Measurements from ENCODE around the gene LRP10.
"Not testable (repeated sequence)": the region's sequence is repeated elsewhere in the genome, so short reads cannot be mapped to it uniquely, and the experiment has no call there.

LRP10 gene

DNA sequence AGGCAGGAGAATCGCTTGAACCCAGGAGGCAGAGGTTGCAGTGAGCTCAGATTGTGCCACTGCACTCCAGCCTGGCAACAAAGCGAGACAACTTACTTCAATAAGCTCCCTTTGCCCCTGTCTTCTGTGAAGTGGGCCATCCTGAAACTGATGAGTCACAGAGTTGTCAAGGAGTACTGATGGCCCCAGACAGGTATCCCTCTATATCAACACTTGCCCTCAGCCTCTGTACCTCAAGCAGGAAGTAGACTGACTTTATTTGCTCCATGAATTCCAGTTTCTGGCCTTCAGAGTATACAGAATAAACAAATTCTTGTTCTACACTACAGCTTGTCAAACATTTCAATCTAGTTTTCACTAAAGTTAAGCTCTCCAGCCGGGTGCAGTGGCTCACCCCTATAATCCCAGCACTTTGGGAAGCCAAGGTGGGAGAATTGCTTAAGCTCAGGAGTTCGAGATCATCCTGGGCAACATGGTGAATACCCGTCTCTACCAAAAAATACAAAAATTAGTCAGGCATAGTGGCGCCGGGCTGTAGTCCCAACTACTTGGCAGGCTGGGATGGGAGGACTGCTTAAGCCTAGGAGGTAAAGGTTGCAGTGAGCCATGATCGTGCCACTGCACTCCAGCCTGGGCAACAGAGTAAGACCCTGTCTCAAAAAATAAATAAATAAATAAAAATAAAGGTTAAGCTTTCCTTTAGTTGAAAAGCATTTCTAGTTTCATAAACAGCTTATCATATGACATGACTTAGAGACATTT is 16.4 kb upstream of the LRP10 start:
- Histone ChIP-seq H4K20me1 (ENCODE audit: low read depth, low read length) (no peaks in the 10 kb centered on the region), H3K36me3 (ENCODE audit: low read length) (no peaks in the 10 kb centered on the region), H2AFZ (ENCODE audit: low read depth, low read length, severe bottlenecking) (no peak overlapping the region), H3K4me3 (ENCODE audit: insufficient read depth, low read length, poor library complexity, severe bottlenecking) (no peak overlapping the region), H3F3A (ENCODE audit: insufficient read depth) (0 out of 2 replicates have a peak, but pooled peaks cover 3% of the 10 kb centered on the region), H3K79me2 (ENCODE audit: insufficient read depth, low read length) (no peaks in the 10 kb centered on the region), H3K27me3 (ENCODE audit: low read length) (no peaks in the 10 kb centered on the region), H3K4me2 (ENCODE audit: low read depth, low read length, poor library complexity, severe bottlenecking) (no peak overlapping the region), H3K9me3 (ENCODE audit: insufficient read depth, low read length) (no peaks in the 10 kb centered on the region), H3K27ac (ENCODE audit: low read depth, low read length) (no peak overlapping the region), H3K9me2 (replicated peaks; ENCODE audit: insufficient read depth, low read length) (no peaks in the 10 kb centered on the region), H3K9ac (ENCODE audit: low read length) (no peak overlapping the region)
- TF ChIP-seq EZH2phosphoT487 (conservative IDR thresholded peaks at IDR 0.05; ENCODE audit: low read length) = no peak
- TF ChIP-seq, protein P1, sequence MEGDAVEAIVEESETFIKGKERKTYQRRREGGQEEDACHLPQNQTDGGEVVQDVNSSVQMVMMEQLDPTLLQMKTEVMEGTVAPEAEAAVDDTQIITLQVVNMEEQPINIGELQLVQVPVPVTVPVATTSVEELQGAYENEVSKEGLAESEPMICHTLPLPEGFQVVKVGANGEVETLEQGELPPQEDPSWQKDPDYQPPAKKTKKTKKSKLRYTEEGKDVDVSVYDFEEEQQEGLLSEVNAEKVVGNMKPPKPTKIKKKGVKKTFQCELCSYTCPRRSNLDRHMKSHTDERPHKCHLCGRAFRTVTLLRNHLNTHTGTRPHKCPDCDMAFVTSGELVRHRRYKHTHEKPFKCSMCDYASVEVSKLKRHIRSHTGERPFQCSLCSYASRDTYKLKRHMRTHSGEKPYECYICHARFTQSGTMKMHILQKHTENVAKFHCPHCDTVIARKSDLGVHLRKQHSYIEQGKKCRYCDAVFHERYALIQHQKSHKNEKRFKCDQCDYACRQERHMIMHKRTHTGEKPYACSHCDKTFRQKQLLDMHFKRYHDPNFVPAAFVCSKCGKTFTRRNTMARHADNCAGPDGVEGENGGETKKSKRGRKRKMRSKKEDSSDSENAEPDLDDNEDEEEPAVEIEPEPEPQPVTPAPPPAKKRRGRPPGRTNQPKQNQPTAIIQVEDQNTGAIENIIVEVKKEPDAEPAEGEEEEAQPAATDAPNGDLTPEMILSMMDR (IDR thresholded peaks at IDR 0.05; ENCODE audit: insufficient read depth, low read length, poor library complexity, severe bottlenecking) = no peak

DNA sequence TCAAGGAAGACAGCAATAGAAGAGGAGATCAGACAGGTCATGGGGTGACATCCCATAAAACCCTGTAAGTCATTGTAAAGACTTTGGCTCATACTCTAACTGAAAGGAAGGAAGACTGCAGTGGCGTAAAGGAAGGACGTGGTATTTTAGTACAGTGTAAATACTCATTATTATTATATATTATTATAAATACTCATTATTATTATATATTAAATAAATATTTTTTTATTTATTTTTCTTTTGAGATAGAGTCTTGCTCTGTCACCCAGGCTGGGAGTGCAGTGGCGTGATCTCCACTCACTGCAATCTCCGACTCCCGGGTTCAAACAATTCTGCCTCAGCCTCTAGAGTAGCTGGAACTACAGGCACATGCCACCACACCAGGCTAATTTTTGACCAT is 15.1 kb upstream of the LRP10 start:
- Histone ChIP-seq H3K36me3 (ENCODE audit: low read length) (no peaks in the 10 kb centered on the region), H3K27ac (ENCODE audit: low read depth, low read length) (no peak overlapping the region), H3K4me3 (ENCODE audit: insufficient read depth, low read length, poor library complexity, severe bottlenecking) (no peak overlapping the region), H3K9me2 (replicated peaks; ENCODE audit: insufficient read depth, low read length) (no peaks in the 10 kb centered on the region), H3F3A (ENCODE audit: insufficient read depth) (0 out of 2 replicates have a peak, but pooled peaks cover 3% of the 10 kb centered on the region), H4K20me1 (ENCODE audit: low read depth, low read length) (no peaks in the 10 kb centered on the region), H3K9me3 (ENCODE audit: insufficient read depth, low read length) (no peaks in the 10 kb centered on the region), H3K9ac (ENCODE audit: low read length) (no peak overlapping the region), H3K4me2 (ENCODE audit: low read depth, low read length, poor library complexity, severe bottlenecking) (no peak overlapping the region), H3K27me3 (ENCODE audit: low read length) (no peaks in the 10 kb centered on the region), H2AFZ (ENCODE audit: low read depth, low read length, severe bottlenecking) (no peak overlapping the region), H3K79me2 (ENCODE audit: insufficient read depth, low read length) (no peaks in the 10 kb centered on the region)
- TF ChIP-seq EZH2phosphoT487 (conservative IDR thresholded peaks at IDR 0.05; ENCODE audit: low read length) = no peak
- TF ChIP-seq, protein P1 (IDR thresholded peaks at IDR 0.05; ENCODE audit: insufficient read depth, low read length, poor library complexity, severe bottlenecking) = no peak

DNA sequence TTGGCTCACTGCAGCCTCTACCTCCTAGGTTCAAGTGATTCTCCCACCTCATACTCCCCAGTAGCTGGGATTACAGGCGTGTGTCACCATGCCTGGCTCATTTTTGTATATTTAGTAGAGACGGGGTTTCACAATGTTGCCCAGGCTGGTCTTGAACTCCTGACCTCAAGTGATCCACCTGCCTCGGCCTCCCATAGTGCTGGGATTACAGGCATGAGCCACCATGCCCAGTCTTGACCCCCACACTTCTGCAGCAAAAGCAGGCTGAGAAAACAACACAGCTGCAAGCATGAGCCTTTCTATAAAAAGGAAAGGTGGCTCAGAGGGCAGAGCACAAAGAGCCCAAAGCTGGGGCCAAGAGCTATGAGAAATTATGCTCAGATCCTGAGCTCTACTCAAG is 11.2 kb upstream of the LRP10 start:
- not testable (repeated sequence) for H3K27ac ChIP-seq (ENCODE audit: low read depth, low read length); H3K9me2 ChIP-seq (replicated peaks; ENCODE audit: insufficient read depth, low read length); H4K20me1 ChIP-seq (ENCODE audit: low read depth, low read length); H2AFZ ChIP-seq (ENCODE audit: low read depth, low read length, severe bottlenecking); H3K79me2 ChIP-seq (ENCODE audit: insufficient read depth, low read length); H3K9ac ChIP-seq (ENCODE audit: low read length); H3F3A ChIP-seq (ENCODE audit: insufficient read depth); H3K36me3 ChIP-seq (ENCODE audit: low read length); H3K9me3 ChIP-seq (ENCODE audit: insufficient read depth, low read length); H3K27me3 ChIP-seq (ENCODE audit: low read length); H3K4me2 ChIP-seq (ENCODE audit: low read depth, low read length, poor library complexity, severe bottlenecking); H3K4me3 ChIP-seq (ENCODE audit: insufficient read depth, low read length, poor library complexity, severe bottlenecking)

DNA sequence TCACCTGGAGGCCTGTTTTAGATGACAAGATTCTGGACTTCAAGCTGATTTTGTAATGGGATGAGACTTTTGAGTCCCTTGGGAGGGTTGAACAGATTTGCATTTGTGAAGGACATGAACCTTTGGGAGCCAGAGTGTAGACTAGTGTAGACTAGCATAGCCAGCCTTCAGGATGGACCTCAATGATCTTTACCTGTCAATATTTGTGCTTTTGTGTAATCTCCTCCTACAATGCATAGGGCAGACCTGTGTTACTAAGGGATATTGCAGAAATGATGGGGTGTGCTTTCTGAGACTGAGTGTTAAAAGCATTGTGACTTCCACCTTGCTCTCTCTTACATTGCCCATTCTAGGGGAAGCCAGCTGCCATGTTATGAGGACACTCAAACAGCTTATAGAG is 9.9 kb upstream of the LRP10 start:
- H4K20me1 ChIP-seq (ENCODE audit: low read depth, low read length) = no peaks in the 10 kb centered on the region
- no peaks in the 10 kb centered on the region for H3K36me3 ChIP-seq (ENCODE audit: low read length)
- H3F3A ChIP-seq (ENCODE audit: insufficient read depth) = no peaks in the 10 kb centered on the region
- H3K79me2 ChIP-seq (ENCODE audit: insufficient read depth, low read length) = no peaks in the 10 kb centered on the region
- H3K4me2 ChIP-seq (ENCODE audit: low read depth, low read length, poor library complexity, severe bottlenecking) = no peak overlapping the region
- no peak overlapping the region for H3K9ac ChIP-seq (ENCODE audit: low read length)
- no peaks in the 10 kb centered on the region for H3K9me2 ChIP-seq (replicated peaks; ENCODE audit: insufficient read depth, low read length)
- H3K27me3 ChIP-seq (ENCODE audit: low read length) = no peaks in the 10 kb centered on the region
- no peak overlapping the region for H3K27ac ChIP-seq (ENCODE audit: low read depth, low read length)
- H3K9me3 ChIP-seq (ENCODE audit: insufficient read depth, low read length) = no peaks in the 10 kb centered on the region
- no peak overlapping the region for H3K4me3 ChIP-seq (ENCODE audit: insufficient read depth, low read length, poor library complexity, severe bottlenecking)
- no peak for TF ChIP-seq EZH2phosphoT487 (conservative IDR thresholded peaks at IDR 0.05; ENCODE audit: low read length)
- TF ChIP-seq, protein P1 (IDR thresholded peaks at IDR 0.05; ENCODE audit: insufficient read depth, low read length, poor library complexity, severe bottlenecking) = no peak
- no peak overlapping the region for H2AFZ ChIP-seq (ENCODE audit: low read depth, low read length, severe bottlenecking)
